Breast epithelium (tissue), 4 donors: ENCODE measurements around the gene CTR9. TPM values are rescaled to one million over a fixed set of nuclear protein-coding genes. Genes with fewer than 3 reads are reported as not detected.

Experiments
- DNase-seq, 2 donors: peaks; one replicate each; pipeline ENCODE4 v3.0.0-alpha.2; 2019; ENCODE audit warnings: low spot score in 2 of 2
- H3K27ac ChIP-seq, 2 donors: fragments of 200-600 bp; sonication (generic) in 1 of 2; one replicate each; pipeline ENCODE4 v1.5.1; 2016 to 2019; ENCODE audit warnings: mild to moderate bottlenecking in 1 of 2
- H3K27me3 ChIP-seq, 2 donors: fragments of 200-600 bp; sonication (generic) in 1 of 2; one replicate each; pipeline versions ENCODE4 v1.5.1 to v1.6.0; 2017 to 2019; ENCODE audit warnings: control low read depth in 1 of 2, mild to moderate bottlenecking in 1 of 2
- H3K36me3 ChIP-seq: fragments of 200-600 bp; one replicate; pipeline ENCODE4 v1.5.1; 2019
- H3K4me1 ChIP-seq, 2 donors: fragments of 200-600 bp; sonication (generic); one replicate each; pipeline ENCODE4 v1.5.1; 2016 to 2019; ENCODE audit warnings: control low read depth in 1 of 2
- H3K4me3 ChIP-seq, 3 donors: fragments of 200-600 bp; sonication (generic); 1 replicate in 2 of 3; 2 replicates in 1 of 3; pipeline ENCODE4 v1.5.1; 2016 to 2019; ENCODE audit warnings: mild to moderate bottlenecking in 3 of 3, moderate library complexity in 2 of 3
- H3K9me3 ChIP-seq, 2 donors: fragments of 200-600 bp; sonication (generic) in 1 of 2; one replicate each; pipeline ENCODE4 v1.5.1; 2016 to 2019; ENCODE audit warnings: control low read depth in 1 of 2
- CTCF ChIP-seq, 3 donors: fragments of 450-650 bp; IDR thresholded peaks; one replicate each; pipeline ENCODE4 v1.5.1; 2016 to 2017; ENCODE audit warnings: antibody characterized with exemption in 3 of 3, mild to moderate bottlenecking in 3 of 3, moderate library complexity in 3 of 3
- POLR2A ChIP-seq: fragments of 450-650 bp; IDR thresholded peaks from one replicate; pipeline ENCODE4 v1.6.1; 2016; ENCODE audit warnings: antibody characterized with exemption, mild to moderate bottlenecking, moderate library complexity
- POLR2AphosphoS5 ChIP-seq, 3 donors: sonication (generic); formaldehyde crosslinking; IDR thresholded peaks; one replicate each; pipeline ENCODE4 v1.6.1; 2017; ENCODE audit warnings: antibody characterized with exemption in 3 of 3
- intact Hi-C: fragments of 100-400 bp; cut with DNase I; formaldehyde crosslinking; loops from one replicate; pipeline ENCODE4 v1.15.1; 2023; ENCODE audit warnings: low total_unique reads
- total RNA-seq, 3 donors: library from RNA; depleted of rRNA; stranded (reverse); fragments of >200 nt; gene quantifications; one replicate each; pipeline ENCODE4 v1.1.0, GENCODE V29; 2016

CTR9 gene
- total RNA-seq, 3 donors from 2014 or later: 24.6 to 35.0 (median 28.5) TPM

- Histone ChIP-seq H3K9me3 (no peaks in the 10 kb centered on the region), H3K27me3 (no peaks in the 10 kb centered on the region), H3K36me3 (peaks cover 37% of the 10 kb centered on the region), H3K27ac (no peak overlapping the region), H3K4me3 (no peak overlapping the region), H3K4me1 (no peaks in the 10 kb centered on the region)
- no peak for TF ChIP-seq CTCF (IDR thresholded peaks at IDR 0.05)
- no peak for TF ChIP-seq POLR2AphosphoS5 (IDR thresholded peaks at IDR 0.05)
- no peak for TF ChIP-seq POLR2A
- intact Hi-C loops: no loop called here
- no peak for DNase-seq
Measured at GRCh38 chr11:10797531-10797930, 46.5 kb downstream of the CTR9 start.

GRCh38 chr11:10798330-10798928 lies 47.4 kb downstream of the CTR9 start:
- Histone ChIP-seq H3K36me3 (peaks cover 42% of the 10 kb centered on the region), H3K4me3 (no peak overlapping the region), H3K27ac (peak overlapping the region in 1 of 2 donors; percentile 6), H3K27me3 (no peaks in the 10 kb centered on the region), H3K4me1 (no peaks in the 10 kb centered on the region), H3K9me3 (no peaks in the 10 kb centered on the region)
- intact Hi-C loops: no loop called here
- DNase-seq: no peak
- TF ChIP-seq CTCF (IDR thresholded peaks at IDR 0.05): no peak

GRCh38 chr11:10800292-10800691 lies 49.2 kb downstream of the CTR9 start:
- Histone ChIP-seq H3K4me3 (no peak overlapping the region), H3K4me1 (no peaks in the 10 kb centered on the region), H3K36me3 (peaks cover 58% of the 10 kb centered on the region), H3K9me3 (no peaks in the 10 kb centered on the region), H3K27me3 (no peaks in the 10 kb centered on the region), H3K27ac (no peak overlapping the region)
- DNase-seq: no peak
- TF ChIP-seq POLR2AphosphoS5 (IDR thresholded peaks at IDR 0.05): no peak
- no peak for TF ChIP-seq CTCF (IDR thresholded peaks at IDR 0.05)
- TF ChIP-seq POLR2A: no peak
- intact Hi-C loops: no loop called here

- H3K27ac ChIP-seq: no peak overlapping the region
- no peak for TF ChIP-seq POLR2A
- TF ChIP-seq CTCF (IDR thresholded peaks at IDR 0.05): no peak
- TF ChIP-seq POLR2AphosphoS5 (IDR thresholded peaks at IDR 0.05): no peak
- intact Hi-C loops: no loop called here
- no peaks in the 10 kb centered on the region for H3K9me3 ChIP-seq
- no peak for DNase-seq
- H3K4me1 ChIP-seq: peaks cover 7 to 13% of the 10 kb centered on the region in 2 donors
- peaks cover 52% of the 10 kb centered on the region for H3K36me3 ChIP-seq
- H3K4me3 ChIP-seq: no peak overlapping the region
- no peaks in the 10 kb centered on the region for H3K27me3 ChIP-seq
Measured at GRCh38 chr11:10803676-10804075, 52.6 kb downstream of the CTR9 start.

- TF ChIP-seq POLR2A: no peak
- TF ChIP-seq POLR2AphosphoS5 (IDR thresholded peaks at IDR 0.05): no peak
- no peak for TF ChIP-seq CTCF (IDR thresholded peaks at IDR 0.05)
- no peaks in the 10 kb centered on the region for H3K9me3 ChIP-seq
- intact Hi-C loops: no loop called here
- H3K4me3 ChIP-seq: peak overlapping the region in 1 of 3 donors; percentile 94
- H3K36me3 ChIP-seq: peaks cover 36% of the 10 kb centered on the region
- peaks cover 7 to 13% of the 10 kb centered on the region in 2 donors for H3K4me1 ChIP-seq
- H3K27ac ChIP-seq: peak overlapping the region in 1 of 2 donors; percentile 99
- H3K27me3 ChIP-seq: no peaks in the 10 kb centered on the region
- DNase-seq: no peak
Measured at GRCh38 chr11:10805741-10806140, 54.7 kb downstream of the CTR9 start.
